Stimulated activated CD4-positive, alpha-beta T cell treated with anti-CD3 and anti-CD28 coated beads, Interleukin-12 subunit alpha, Interleukin-12 subunit beta, amount 100 ng/mL, for 48 hours (primary cell): ENCODE results near the gene DPH3.
A peak's percentile ranks its signal among the peaks of the same experiment; 100 is the strongest.
"Not testable (repeated sequence)": the region's sequence is repeated elsewhere in the genome, so short reads cannot be mapped to it uniquely, and the experiment has no call there.

Experiments used
- DNase-seq, 3 donors: peaks; one replicate each; pipeline ENCODE4 v3.0.0-alpha.2; 2020; ENCODE audit warnings: low read depth in 2 of 3, low spot score in 1 of 3

The DPH3 gene

GRCh38 chr3:16264708-16265454 is at the start of gene DPH3, which contains the start of gene OXNAD1:
TSS of gene DPH3 (minus strand) at chr3:16264943. CDS start at chr3:16264876, 67 bp downstream.
TSS of gene OXNAD1 (plus strand) at chr3:16265212. CDS start at chr3:16270953, 5,741 bp downstream.
- peak; percentile 99 for DNase-seq

DNA sequence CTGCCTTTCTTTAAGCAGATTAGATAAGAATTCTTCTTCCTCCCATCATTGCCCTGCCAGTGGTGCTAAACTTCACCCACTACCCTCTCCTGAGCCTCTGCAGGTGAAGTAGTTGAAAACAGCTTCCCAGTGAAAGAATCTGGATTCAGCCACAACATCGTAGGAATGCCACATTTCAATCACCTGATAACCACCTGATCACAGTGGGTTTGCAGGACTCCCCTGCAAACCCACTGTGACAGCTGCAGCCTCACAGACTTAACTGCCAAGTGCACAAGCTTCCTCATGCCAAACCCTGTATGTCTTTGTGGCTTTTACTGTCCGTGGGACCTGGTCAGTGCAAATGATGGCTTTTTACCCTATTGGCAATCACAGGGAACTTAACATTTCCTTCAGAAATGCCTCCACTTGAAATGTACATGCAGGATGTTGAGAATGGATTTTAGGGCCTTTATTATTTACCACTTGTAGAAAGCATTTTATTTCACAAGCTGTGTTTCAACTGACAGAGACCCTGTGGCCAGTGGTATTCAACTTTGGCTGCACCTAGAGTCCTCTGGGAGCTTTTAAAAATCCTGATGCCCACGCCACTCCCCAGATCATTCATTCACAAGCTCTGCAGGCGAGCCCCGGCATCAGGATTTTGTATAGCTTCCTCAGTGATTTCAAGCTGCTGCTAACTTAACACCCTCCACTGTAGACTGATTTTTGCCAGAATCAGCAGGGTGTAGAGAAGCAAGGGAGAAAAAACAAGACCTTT is 49.3 kb upstream of the DPH3 start:
- no peak for DNase-seq

DNA sequence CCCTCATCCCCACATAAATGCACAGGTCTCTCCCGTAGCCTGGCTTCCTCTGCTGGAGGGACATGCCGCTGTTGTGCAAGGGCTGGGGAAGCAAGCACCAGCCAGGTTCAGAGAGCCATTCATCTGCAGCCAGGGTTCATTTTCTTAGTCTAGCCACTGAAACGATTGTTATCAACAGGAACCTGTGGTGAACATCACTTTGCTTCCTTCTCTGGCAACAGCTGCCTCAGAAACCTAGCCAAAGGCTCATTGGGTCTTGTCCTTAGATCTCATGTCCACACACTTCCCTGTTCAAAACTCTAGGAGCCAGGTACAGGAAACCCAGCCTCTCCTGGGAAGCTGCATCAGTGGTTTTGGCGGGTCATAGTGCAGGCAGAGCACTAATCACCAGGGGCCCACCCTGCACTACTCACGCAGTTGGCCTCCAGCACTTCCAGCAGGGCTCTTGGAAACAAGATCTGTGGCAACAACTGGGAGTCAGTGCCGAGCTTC is 47.3 kb upstream of the DPH3 start:
- peak in 1 of 3 donors; percentile 32 for DNase-seq

DNA sequence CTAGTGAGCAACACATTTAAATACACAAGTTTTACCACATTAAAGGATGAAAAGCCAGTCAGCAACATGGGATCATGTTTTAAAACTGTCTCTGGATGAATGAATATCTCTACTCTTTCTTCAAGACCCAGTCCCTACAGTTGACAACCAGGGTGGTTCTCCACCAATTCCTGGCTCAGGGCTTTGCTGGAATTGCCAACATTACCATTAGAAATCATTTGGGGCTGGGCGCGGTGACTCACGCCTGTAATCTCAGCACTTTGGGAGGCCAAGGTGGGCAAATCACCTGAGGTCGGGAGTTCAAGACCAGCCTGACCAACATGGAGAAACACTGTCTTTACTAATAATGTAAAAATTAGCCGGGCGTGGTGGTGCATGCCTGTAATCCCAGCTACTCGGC is 45.7 kb upstream of the DPH3 start:
- DNase-seq = not testable (repeated sequence)

GRCh38 chr3:16309558-16309957 is 44.8 kb upstream of the DPH3 start:
- peak in 1 of 3 donors; percentile 43 for DNase-seq

DNA sequence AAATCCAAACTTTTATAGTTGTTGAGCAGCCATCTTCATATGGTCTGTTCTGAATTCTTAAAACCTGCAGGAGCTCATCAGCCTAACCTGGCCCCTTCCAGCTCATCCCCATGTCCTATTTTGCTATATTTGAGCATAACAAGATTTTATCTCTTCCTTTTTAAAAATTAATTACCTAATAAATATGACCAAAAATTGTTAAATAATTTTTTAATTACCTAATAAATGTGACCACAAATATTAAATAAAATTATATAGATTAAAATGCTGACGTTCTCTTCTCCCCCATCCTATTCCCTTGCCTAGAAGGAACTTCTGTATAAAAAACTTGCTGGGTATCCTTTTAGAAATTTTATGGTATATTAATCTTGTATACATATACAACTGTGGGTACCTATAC is 44.0 kb upstream of the DPH3 start:
- no peak for DNase-seq

GRCh38 chr3:16307832-16308531 is 43.2 kb upstream of the DPH3 start:
- DNase-seq = no peak

- DNase-seq = peak in 1 of 3 donors; percentile 36
These were observed 40.4 kb upstream of the DPH3 start for GRCh38 chr3:16305111-16305541.

DNA sequence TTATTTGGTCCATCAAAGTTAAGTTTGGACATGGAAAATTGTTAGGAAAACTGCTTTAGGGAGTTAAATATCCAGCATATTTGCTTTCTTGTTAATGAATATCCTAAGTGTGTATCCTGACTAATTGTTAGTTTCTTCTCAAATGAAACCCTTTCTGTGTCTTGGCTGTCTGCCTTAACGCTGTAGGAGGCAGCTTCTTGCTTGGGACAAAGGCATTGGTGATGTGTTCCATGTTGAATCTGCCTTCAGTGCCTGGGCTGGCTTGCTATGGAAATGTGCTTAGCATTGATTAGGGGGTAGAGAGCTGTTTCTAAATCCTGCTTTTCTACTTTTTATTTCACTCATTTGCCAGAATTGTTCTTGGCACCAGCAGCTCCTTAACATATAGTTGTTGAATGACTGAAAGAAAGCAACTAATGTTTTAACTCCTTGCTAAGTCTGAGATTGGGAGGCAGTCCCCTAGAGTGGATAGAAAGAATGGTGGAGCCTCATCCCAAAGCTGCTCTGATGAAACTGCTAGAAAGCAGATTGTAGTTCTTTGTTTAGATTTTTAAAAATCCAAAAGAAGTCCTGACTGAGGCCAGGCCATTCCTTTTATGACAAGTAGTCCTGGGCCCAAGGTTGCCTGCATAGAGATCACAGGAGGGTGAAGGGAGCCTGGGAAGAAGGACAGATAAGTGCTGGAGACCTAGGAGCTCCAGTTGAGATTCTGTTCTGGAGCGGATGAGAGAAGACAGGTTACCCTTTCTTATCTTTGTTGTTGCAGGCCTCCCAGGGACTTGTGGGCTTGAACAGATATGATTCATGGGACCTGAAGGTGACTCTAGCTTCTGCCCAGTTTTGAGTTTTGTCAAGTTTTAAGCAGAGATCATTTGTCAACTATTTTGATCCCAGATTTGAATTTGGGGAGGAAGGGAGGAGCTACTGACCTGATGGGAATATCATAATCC is 39.6 kb upstream of the DPH3 start:
- DNase-seq = no peak

DNA sequence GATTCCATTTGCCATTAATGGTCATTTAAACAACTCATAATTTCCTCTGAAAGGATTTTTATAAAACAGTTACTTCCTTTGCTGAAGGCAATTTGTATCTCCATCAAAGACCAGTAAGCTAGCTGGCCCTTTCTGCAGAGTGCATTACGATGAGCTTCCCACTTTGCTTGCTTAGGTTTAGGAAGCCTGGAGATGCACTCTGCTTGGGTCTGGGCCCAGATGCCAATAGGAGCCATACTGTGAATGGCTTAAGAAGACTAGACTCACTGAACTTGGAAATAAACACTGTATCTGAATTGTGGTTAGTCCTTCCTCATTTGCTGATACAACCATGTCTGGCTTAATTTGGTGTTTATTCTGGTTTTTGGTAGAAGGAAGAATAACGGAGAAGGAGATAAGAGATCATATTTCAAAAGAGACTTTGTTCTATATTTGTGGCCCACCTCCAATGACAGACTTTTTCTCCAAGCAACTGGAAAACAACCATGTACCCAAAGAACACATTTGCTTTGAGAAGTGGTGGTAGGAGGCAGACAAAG is 38.4 kb upstream of the DPH3 start:
- DNase-seq = no peak

DNA sequence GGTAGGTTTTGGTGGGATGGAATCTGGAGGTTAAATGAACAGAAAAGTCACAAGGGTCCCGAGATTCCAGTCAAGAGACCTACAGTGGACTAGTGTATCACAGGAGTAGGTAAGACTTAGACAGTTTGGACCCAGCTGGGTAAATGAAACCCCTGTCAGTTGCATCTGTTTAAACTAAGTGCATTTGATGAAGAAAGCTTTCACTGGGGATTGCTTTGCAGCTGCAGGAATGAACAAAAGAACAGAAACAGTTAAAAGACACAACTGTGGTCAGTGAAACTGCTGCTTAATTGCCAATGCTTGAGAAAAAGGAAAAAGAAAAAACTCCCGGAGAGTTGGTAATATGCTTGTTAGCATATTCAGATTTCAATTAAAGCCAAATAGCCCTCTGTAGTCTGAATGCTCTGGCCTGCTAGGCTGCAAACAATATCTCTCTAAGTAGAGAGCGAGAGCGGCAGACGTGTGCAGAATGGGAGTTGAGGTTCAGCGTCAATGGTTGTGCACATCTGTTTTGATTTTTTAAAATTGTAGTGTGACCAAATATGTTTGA is 37.4 kb upstream of the DPH3 start:
- DNase-seq = no peak

- DNase-seq = no peak
These were observed 36.8 kb upstream of the DPH3 start for GRCh38 chr3:16301507-16301906.

GRCh38 chr3:16300881-16301359 is 36.2 kb upstream of the DPH3 start:
- peak in 1 of 3 donors; percentile 35 for DNase-seq

DNA sequence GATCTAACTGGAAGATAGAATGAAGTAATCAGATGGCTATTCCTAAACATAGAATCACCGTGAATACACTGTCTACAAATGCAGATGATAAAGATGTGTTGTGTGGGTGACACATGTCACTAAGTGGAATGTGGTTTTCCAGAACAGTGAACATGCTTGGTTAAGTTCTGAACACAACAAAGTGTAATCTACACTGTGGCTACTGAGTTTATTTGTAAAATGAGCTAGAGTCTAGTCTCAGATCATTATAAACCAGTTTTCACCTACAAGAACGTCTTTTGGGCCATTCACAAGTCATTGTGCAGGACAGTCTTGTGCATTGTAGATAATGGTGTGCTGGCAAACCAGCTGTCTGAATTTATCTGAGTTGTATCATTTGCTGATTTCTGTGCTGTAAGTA is 35.6 kb upstream of the DPH3 start:
- DNase-seq = no peak

DNA sequence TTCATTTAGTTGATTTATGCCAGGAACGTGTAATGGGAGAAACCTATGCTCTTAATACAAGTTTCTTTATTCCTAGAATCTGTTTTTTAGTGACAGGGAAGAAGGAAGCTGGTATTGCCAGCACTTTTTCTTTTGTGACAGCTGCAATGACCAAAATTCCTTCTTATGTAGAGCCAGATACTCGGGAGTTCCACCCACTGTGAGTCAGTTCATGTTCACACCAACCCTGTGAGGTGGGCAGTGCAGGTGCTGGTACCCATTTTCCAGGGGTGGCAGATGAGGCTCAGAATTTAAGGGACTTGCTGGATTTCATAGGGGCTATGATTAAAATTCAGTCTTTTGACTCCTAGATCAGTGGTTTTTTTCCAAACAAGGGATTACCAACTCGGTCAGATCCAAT is 35.0 kb upstream of the DPH3 start:
- DNase-seq = no peak

DNA sequence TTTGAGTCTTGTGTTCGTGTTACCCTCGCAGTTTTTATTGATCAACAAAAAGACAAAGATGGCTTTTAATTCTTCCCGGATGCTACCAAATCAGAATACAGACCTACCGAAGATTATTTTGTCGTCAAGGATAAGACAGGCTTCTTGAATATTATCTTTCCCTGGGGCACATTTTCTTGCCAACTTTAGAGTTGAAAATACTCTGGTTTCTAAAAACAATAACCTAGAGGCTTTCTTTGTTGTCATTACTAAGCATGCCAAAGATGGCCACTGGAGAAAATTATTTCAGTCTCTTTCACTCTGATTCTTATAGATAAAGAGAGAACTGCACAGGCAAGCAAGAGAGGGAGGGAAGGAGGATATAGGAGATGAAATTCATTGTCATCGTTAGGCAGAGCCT is 34.1 kb upstream of the DPH3 start:
- DNase-seq = no peak

DNA sequence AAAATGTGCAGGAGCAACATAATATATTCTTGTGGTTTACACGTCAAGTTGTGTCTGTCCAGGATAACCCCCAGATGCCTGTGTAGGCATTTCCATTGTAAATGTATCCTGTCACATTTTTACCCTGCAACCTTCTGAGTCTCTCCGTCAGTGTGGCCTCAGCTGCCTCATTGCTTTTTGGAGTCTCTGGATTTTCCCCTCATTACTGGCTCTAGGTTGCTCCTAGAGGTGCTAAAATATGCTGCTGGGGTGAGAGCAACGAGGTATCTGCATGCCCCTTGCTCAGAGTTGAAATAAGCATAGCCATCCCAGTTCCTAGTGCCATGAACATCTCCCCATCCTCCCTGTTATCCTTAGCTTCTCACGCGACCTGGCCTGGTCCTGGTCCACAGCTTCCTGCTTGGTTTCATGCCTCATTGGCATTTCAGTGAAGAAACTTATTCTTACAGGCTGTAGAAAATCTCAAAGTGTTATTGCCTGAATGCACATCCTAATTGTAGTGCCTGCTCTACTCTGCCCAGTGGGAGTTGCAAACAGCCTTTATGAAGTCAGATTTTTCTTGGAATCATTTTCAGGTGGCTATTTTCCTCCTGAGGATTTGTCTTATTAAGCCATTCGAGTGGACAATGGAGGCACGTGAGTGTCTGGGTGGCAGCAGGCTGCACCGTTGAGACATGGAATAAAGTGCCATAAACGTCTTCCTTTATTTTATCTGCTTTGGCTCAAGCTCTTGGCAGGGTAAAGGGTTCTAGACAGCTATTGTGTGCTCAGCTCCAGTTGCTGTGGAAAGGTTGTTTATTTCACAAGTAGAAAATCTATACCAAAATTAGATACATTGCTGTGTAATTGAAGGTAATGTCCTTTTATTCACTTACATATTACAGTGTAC is 33.5 kb upstream of the DPH3 start:
- DNase-seq = no peak

GRCh38 chr3:16295298-16295890 is 30.7 kb upstream of the DPH3 start:
- DNase-seq = no peak
